ENCODE measurements around the gene MINPP1. TPM values are rescaled to one million over a fixed set of nuclear protein-coding genes. Genes with fewer than 3 reads are reported as not detected.
A peak's percentile ranks its signal among the peaks of the same experiment; 100 is the strongest.

Gene MINPP1
- total RNA-seq, 1 donor from 2014 or later = 18.9 TPM

DNA sequence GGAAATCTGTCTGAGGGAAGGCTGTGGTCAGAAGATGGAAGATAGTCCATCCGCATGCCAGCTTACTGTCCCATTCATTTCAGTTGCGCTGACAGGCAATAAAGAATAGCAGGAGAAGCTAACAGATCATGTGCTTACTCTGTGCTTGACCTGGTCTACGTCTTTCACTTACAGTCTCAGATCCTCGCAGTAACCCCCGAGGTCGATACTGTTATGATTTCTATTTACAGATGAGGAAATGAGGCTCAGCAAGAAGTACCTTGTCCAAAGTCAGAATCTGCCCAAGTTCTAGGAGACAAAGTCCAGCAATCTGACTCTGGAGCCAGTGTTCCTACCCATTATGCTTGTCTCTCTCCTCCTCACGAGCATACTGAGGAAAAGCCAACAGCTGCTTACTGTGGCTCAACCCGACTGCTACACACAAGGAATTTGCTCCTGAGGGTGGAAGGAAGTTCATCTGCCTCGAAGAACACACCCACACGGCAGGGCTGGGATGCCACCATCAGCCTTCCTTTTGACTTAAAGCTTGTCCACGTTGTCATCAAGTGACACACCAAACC lies 74.2 kb downstream of the MINPP1 start:
- DNase-seq (ENCODE audit: low spot score) = no peak

DNA sequence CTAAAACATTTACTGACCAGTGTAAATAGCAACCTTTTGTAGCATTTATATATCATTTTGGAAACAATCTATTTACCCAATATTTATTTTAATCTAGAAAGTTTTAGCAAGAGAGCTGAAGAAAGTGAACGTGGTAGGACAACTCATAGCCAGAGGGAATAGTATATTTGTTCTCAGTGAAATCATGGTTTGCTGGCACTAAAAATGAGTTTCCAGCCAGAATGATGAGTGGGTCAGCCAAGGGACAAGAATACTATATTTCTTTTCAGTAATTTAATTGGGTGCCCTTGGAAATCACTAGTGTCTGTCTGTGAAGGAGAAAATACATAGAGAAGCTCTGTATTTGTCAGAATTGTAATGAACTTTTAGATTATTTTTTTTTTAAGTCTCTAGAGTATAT lies 74.9 kb downstream of the MINPP1 start:
- H3K27me3 Mint-ChIP-seq (ENCODE audit: low read depth) = no peaks in the 10 kb centered on the region
- H3K9me3 Mint-ChIP-seq (ENCODE audit: low read depth) = no peaks in the 10 kb centered on the region
- DNase-seq (ENCODE audit: low spot score) = no peak
- no peaks in the 10 kb centered on the region for H3K36me3 Mint-ChIP-seq (ENCODE audit: low read depth)
- H3K4me1 Mint-ChIP-seq (ENCODE audit: low read depth) = peaks cover 13% of the 10 kb centered on the region
- no peak overlapping the region for H3K4me3 Mint-ChIP-seq (ENCODE audit: unreplicated experiment)
- no peak for TF ChIP-seq CTCF (IDR thresholded peaks at IDR 0.05)
- no peak overlapping the region for H3K27ac Mint-ChIP-seq (ENCODE audit: unreplicated experiment)

More for the DNA sequence above, 74.2 kb downstream of the MINPP1 start:
- H3K27me3 Mint-ChIP-seq (ENCODE audit: low read depth) = no peaks in the 10 kb centered on the region
- no peak overlapping the region for H3K4me3 Mint-ChIP-seq (ENCODE audit: unreplicated experiment)
- H3K27ac Mint-ChIP-seq (ENCODE audit: unreplicated experiment) = no peak overlapping the region
- no peaks in the 10 kb centered on the region for H3K36me3 Mint-ChIP-seq (ENCODE audit: low read depth)
- H3K4me1 Mint-ChIP-seq (ENCODE audit: low read depth) = peaks cover 13% of the 10 kb centered on the region
- TF ChIP-seq CTCF (IDR thresholded peaks at IDR 0.05) = no peak
- H3K9me3 Mint-ChIP-seq (ENCODE audit: low read depth) = no peaks in the 10 kb centered on the region

DNA sequence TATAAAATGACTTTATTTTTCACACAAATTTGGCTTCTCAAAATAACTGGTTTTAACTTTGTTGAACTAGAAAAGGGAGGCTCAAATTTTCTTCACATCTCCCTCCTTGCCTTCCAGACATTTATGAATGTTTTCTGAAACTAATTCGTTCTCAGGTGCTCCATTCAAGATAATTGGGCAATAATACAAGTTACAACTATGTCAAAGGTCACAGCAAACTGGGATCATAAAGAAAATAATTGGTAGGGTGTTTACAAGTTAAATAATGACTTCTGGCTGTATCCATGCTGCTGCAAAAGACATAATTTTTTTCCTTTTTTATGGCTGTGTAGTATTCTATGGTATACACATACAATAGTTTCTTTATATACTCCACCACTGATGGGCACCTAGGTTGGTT lies 75.3 kb downstream of the MINPP1 start:
- no peak for TF ChIP-seq CTCF (IDR thresholded peaks at IDR 0.05)
- H3K9me3 Mint-ChIP-seq (ENCODE audit: low read depth) = no peaks in the 10 kb centered on the region
- H3K4me1 Mint-ChIP-seq (ENCODE audit: low read depth) = peaks cover 13% of the 10 kb centered on the region
- DNase-seq (ENCODE audit: low spot score) = no peak
- no peak overlapping the region for H3K27ac Mint-ChIP-seq (ENCODE audit: unreplicated experiment)
- H3K4me3 Mint-ChIP-seq (ENCODE audit: unreplicated experiment) = no peak overlapping the region
- no peaks in the 10 kb centered on the region for H3K36me3 Mint-ChIP-seq (ENCODE audit: low read depth)
- no peaks in the 10 kb centered on the region for H3K27me3 Mint-ChIP-seq (ENCODE audit: low read depth)

- Mint-ChIP-seq H3K27me3 (ENCODE audit: low read depth) (no peaks in the 10 kb centered on the region), H3K4me1 (ENCODE audit: low read depth) (peaks cover 18% of the 10 kb centered on the region), H3K4me3 (ENCODE audit: unreplicated experiment) (no peak overlapping the region), H3K9me3 (ENCODE audit: low read depth) (no peaks in the 10 kb centered on the region), H3K36me3 (ENCODE audit: low read depth) (no peaks in the 10 kb centered on the region), H3K27ac (ENCODE audit: unreplicated experiment) (no peak overlapping the region)
- no peak for DNase-seq (ENCODE audit: low spot score)
- TF ChIP-seq CTCF (IDR thresholded peaks at IDR 0.05) = no peak
These were observed 81.1 kb downstream of the MINPP1 start for GRCh38 chr10:87585565-87586514.

- no peak for DNase-seq (ENCODE audit: low spot score)
- no peak for TF ChIP-seq CTCF (IDR thresholded peaks at IDR 0.05)
- H3K4me3 Mint-ChIP-seq (ENCODE audit: unreplicated experiment) = no peak overlapping the region
- H3K36me3 Mint-ChIP-seq (ENCODE audit: low read depth) = no peaks in the 10 kb centered on the region
- H3K9me3 Mint-ChIP-seq (ENCODE audit: low read depth) = no peaks in the 10 kb centered on the region
- peaks cover 20% of the 10 kb centered on the region for H3K4me1 Mint-ChIP-seq (ENCODE audit: low read depth)
- H3K27ac Mint-ChIP-seq (ENCODE audit: unreplicated experiment) = peak overlapping the region; percentile 64
- no peaks in the 10 kb centered on the region for H3K27me3 Mint-ChIP-seq (ENCODE audit: low read depth)
These were observed 85.0 kb downstream of the MINPP1 start for GRCh38 chr10:87589645-87590051.

Data from chondrocyte (in vitro differentiated cells).